ENCODE measurements around the gene MDH1.
A peak's percentile ranks its signal among the peaks of the same experiment; 100 is the strongest.

MDH1 gene

DNA sequence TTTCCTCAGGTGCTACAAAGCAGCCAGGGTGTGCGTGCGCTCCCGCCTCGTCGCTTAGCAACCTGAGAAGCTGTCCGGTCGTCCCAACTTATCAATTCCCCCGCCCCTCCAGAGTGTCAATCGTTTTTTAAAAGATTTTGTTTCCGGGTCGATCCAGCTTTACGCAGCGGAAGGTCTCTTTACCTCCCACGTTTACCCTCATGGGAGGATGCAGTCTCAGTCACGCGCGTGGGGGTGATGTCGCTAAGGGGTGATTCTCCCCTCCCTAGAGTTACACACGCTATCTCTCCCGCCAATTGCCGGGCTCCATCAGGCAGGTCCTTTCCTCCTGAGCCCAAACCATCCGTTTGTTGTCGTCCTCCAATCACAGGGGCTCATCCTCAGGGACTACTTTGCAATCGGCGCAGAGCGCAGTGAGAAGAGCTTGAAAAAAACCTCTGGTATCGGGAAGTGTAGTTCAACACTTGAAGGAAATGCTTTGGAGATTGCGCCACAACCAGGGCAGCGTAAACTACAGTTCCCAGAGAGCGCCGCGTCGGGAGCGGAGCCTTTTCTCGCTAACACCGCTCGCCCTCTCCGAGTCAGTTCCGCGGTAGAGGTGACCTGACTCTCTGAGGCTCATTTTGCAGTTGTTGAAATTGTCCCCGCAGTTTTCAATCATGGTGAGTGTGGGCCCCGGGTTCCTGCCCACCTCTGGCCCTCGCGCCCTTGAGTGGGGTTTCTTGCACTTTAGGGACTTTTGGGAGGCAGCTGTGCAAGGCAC is at the start of gene MDH1, which contains the start of gene WDPCP (continued):
- TF ChIP-seq ZXDB (tag by site-specific recombination; IDR thresholded peaks at IDR 0.05): peak; percentile 94
- TF ChIP-seq ZNF660 (tag by site-specific recombination; IDR thresholded peaks at IDR 0.05): 0 out of 2 replicates have a peak, but pooled peaks have one; percentile 71
- TF ChIP-seq ZNF184 (tag by site-specific recombination; IDR thresholded peaks at IDR 0.05): no peak
- TF ChIP-seq REPIN1 (tag by site-specific recombination; IDR thresholded peaks at IDR 0.05; ENCODE audit: low read depth): no peak
- TF ChIP-seq, protein P1, sequence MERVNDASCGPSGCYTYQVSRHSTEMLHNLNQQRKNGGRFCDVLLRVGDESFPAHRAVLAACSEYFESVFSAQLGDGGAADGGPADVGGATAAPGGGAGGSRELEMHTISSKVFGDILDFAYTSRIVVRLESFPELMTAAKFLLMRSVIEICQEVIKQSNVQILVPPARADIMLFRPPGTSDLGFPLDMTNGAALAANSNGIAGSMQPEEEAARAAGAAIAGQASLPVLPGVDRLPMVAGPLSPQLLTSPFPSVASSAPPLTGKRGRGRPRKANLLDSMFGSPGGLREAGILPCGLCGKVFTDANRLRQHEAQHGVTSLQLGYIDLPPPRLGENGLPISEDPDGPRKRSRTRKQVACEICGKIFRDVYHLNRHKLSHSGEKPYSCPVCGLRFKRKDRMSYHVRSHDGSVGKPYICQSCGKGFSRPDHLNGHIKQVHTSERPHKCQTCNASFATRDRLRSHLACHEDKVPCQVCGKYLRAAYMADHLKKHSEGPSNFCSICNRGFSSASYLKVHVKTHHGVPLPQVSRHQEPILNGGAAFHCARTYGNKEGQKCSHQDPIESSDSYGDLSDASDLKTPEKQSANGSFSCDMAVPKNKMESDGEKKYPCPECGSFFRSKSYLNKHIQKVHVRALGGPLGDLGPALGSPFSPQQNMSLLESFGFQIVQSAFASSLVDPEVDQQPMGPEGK (tag by site-specific recombination; IDR thresholded peaks at IDR 0.05): peak; percentile 84
- TF ChIP-seq KLF9 (tag by site-specific recombination; IDR thresholded peaks at IDR 0.05; ENCODE audit: low read depth): no peak; the same call in 1 of the 2 replicates
- no peak for TF ChIP-seq ZNF211 (tag by site-specific recombination; IDR thresholded peaks at IDR 0.05; ENCODE audit: low read depth)
- TF ChIP-seq ZBTB20 (tag by site-specific recombination; IDR thresholded peaks at IDR 0.05): peak; percentile 84
- TF ChIP-seq, protein P2, sequence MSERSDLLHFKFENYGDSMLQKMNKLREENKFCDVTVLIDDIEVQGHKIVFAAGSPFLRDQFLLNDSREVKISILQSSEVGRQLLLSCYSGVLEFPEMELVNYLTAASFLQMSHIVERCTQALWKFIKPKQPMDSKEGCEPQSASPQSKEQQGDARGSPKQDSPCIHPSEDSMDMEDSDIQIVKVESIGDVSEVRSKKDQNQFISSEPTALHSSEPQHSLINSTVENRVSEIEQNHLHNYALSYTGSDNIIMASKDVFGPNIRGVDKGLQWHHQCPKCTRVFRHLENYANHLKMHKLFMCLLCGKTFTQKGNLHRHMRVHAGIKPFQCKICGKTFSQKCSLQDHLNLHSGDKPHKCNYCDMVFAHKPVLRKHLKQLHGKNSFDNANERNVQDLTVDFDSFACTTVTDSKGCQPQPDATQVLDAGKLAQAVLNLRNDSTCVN (tag by site-specific recombination; optimal IDR thresholded peaks at IDR 0.05): peak; percentile 58
- no peak; the same call in 1 of the 2 replicates for TF ChIP-seq ZBTB8A (tag by site-specific recombination; IDR thresholded peaks at IDR 0.05)
- TF ChIP-seq, protein P3, sequence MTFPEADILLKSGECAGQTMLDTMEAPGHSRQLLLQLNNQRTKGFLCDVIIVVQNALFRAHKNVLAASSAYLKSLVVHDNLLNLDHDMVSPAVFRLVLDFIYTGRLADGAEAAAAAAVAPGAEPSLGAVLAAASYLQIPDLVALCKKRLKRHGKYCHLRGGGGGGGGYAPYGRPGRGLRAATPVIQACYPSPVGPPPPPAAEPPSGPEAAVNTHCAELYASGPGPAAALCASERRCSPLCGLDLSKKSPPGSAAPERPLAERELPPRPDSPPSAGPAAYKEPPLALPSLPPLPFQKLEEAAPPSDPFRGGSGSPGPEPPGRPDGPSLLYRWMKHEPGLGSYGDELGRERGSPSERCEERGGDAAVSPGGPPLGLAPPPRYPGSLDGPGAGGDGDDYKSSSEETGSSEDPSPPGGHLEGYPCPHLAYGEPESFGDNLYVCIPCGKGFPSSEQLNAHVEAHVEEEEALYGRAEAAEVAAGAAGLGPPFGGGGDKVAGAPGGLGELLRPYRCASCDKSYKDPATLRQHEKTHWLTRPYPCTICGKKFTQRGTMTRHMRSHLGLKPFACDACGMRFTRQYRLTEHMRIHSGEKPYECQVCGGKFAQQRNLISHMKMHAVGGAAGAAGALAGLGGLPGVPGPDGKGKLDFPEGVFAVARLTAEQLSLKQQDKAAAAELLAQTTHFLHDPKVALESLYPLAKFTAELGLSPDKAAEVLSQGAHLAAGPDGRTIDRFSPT (tag by site-specific recombination; IDR thresholded peaks at IDR 0.05): no peak
- TF ChIP-seq WT1 (tag by site-specific recombination; IDR thresholded peaks at IDR 0.05): peak; percentile 39; the same call in 1 of the 2 replicates
- peak; percentile 89 for TF ChIP-seq KLF8 (tag by site-specific recombination; IDR thresholded peaks at IDR 0.05)
- TF ChIP-seq IKZF3 (tag by site-specific recombination; IDR thresholded peaks at IDR 0.05): no peak
- TF ChIP-seq KLF16 (tag by site-specific recombination; IDR thresholded peaks at IDR 0.05): peak; percentile 85
- no peak for TF ChIP-seq ZNF292 (tag by site-specific recombination; IDR thresholded peaks at IDR 0.05; ENCODE audit: borderline replicate concordance, low read depth)
- TF ChIP-seq, protein P4, sequence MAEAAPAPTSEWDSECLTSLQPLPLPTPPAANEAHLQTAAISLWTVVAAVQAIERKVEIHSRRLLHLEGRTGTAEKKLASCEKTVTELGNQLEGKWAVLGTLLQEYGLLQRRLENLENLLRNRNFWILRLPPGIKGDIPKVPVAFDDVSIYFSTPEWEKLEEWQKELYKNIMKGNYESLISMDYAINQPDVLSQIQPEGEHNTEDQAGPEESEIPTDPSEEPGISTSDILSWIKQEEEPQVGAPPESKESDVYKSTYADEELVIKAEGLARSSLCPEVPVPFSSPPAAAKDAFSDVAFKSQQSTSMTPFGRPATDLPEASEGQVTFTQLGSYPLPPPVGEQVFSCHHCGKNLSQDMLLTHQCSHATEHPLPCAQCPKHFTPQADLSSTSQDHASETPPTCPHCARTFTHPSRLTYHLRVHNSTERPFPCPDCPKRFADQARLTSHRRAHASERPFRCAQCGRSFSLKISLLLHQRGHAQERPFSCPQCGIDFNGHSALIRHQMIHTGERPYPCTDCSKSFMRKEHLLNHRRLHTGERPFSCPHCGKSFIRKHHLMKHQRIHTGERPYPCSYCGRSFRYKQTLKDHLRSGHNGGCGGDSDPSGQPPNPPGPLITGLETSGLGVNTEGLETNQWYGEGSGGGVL (tag by site-specific recombination; IDR thresholded peaks at IDR 0.05): peak; percentile 80
- TF ChIP-seq, protein P5, sequence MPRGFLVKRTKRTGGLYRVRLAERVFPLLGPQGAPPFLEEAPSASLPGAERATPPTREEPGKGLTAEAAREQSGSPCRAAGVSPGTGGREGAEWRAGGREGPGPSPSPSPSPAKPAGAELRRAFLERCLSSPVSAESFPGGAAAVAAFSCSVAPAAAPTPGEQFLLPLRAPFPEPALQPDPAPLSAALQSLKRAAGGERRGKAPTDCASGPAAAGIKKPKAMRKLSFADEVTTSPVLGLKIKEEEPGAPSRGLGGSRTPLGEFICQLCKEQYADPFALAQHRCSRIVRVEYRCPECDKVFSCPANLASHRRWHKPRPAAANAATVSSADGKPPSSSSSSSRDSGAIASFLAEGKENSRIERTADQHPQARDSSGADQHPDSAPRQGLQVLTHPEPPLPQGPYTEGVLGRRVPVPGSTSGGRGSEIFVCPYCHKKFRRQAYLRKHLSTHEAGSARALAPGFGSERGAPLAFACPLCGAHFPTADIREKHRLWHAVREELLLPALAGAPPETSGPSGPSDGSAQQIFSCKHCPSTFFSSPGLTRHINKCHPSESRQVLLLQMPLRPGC (tag by site-specific recombination; IDR thresholded peaks at IDR 0.05): peak; percentile 79
- no peak for TF ChIP-seq ZNF837 (tag by site-specific recombination; IDR thresholded peaks at IDR 0.05)
- no peak for TF ChIP-seq ZNF548 (tag by site-specific recombination; IDR thresholded peaks at IDR 0.05)
- TF ChIP-seq ZNF529 (tag by site-specific recombination; IDR thresholded peaks at IDR 0.05; ENCODE audit: insufficient replicate concordance): no peak
- no peak; the same call in 1 of the 2 replicates for TF ChIP-seq ZNF391 (tag by site-specific recombination; IDR thresholded peaks at IDR 0.05; ENCODE audit: borderline replicate concordance, low read depth)
- peak; percentile 73 for TF ChIP-seq ZNF629 (tag by site-specific recombination; IDR thresholded peaks at IDR 0.05)

Data from HEK293 (cell line).